ENCODE measurements around the gene CFAP46.

- TF ChIP-seq CTCF (IDR thresholded peaks at IDR 0.05) (no peak), POLR2AphosphoS5 (IDR thresholded peaks at IDR 0.05) (no peak), POLR2A (IDR thresholded peaks at IDR 0.05; ENCODE audit: low read depth) (no peak), EP300 (IDR thresholded peaks at IDR 0.05) (no peak)
Measured at GRCh38 chr10:132761395-132762060, 180.8 kb downstream of the CFAP46 start.
